Breast epithelium (tissue), 4 donors: ENCODE data around the gene SNRPE. TPM values are rescaled to one million over a fixed set of nuclear protein-coding genes. Genes with fewer than 3 reads are reported as not detected.

Experiments
- DNase-seq, 2 donors: peaks; one replicate each; pipeline ENCODE4 v3.0.0-alpha.2; 2019; ENCODE audit warnings: low spot score in 2 of 2
- H3K27ac ChIP-seq, 2 donors: fragments of 200-600 bp; sonication (generic) in 1 of 2; one replicate each; pipeline ENCODE4 v1.5.1; 2016 to 2019; ENCODE audit warnings: mild to moderate bottlenecking in 1 of 2
- H3K27me3 ChIP-seq, 2 donors: fragments of 200-600 bp; sonication (generic) in 1 of 2; one replicate each; pipeline versions ENCODE4 v1.5.1 to v1.6.0; 2017 to 2019; ENCODE audit warnings: control low read depth in 1 of 2, mild to moderate bottlenecking in 1 of 2
- H3K36me3 ChIP-seq: fragments of 200-600 bp; one replicate; pipeline ENCODE4 v1.5.1; 2019
- H3K4me1 ChIP-seq, 2 donors: fragments of 200-600 bp; sonication (generic); one replicate each; pipeline ENCODE4 v1.5.1; 2016 to 2019; ENCODE audit warnings: control low read depth in 1 of 2
- H3K4me3 ChIP-seq, 3 donors: fragments of 200-600 bp; sonication (generic); 1 replicate in 2 of 3; 2 replicates in 1 of 3; pipeline ENCODE4 v1.5.1; 2016 to 2019; ENCODE audit warnings: mild to moderate bottlenecking in 3 of 3, moderate library complexity in 2 of 3
- H3K9me3 ChIP-seq, 2 donors: fragments of 200-600 bp; sonication (generic) in 1 of 2; one replicate each; pipeline ENCODE4 v1.5.1; 2016 to 2019; ENCODE audit warnings: control low read depth in 1 of 2
- POLR2A ChIP-seq: fragments of 450-650 bp; IDR thresholded peaks from one replicate; pipeline ENCODE4 v1.6.1; 2016; ENCODE audit warnings: antibody characterized with exemption, mild to moderate bottlenecking, moderate library complexity
- POLR2AphosphoS5 ChIP-seq, 3 donors: sonication (generic); formaldehyde crosslinking; IDR thresholded peaks; one replicate each; pipeline ENCODE4 v1.6.1; 2017; ENCODE audit warnings: antibody characterized with exemption in 3 of 3
- intact Hi-C: fragments of 100-400 bp; cut with DNase I; formaldehyde crosslinking; loops from one replicate; pipeline ENCODE4 v1.15.1; 2023; ENCODE audit warnings: low total_unique reads
- total RNA-seq, 3 donors: library from RNA; depleted of rRNA; stranded (reverse); fragments of >200 nt; gene quantifications; one replicate each; pipeline ENCODE4 v1.1.0, GENCODE V29; 2016
- TF ChIP-seq, protein P1 (sequence below), 3 donors: fragments of 450-650 bp; IDR thresholded peaks; one replicate each; pipeline ENCODE4 v1.5.1; 2016 to 2017; ENCODE audit warnings: antibody characterized with exemption in 3 of 3, mild to moderate bottlenecking in 3 of 3, moderate library complexity in 3 of 3

SNRPE gene
- total RNA-seq, 3 donors from 2014 or later = 51.8 to 74.9 (median 73.4) TPM

DNA sequence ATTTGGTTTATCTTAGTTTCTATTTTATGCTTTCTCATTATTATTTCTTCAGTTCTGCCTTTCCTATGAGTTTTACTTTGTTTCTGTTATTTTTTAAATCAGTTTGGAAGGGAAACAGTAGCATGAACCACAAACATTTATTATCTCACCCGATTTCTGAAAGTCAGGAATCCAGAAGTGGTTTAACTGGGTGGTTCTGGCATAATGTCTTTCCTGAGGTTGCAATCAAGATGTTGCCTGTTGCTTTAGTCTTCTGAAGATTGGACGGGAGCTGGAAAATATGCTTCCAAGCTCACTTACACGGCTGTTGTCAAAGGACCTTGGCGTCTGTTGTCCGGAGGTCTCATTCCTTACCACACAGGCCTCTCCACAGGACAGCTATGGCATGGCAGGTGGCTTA is 50.4 kb downstream of the SNRPE start:
- Histone ChIP-seq H3K36me3 (no peaks in the 10 kb centered on the region), H3K27ac (no peak overlapping the region), H3K4me3 (no peak overlapping the region), H3K27me3 (no peaks in the 10 kb centered on the region), H3K9me3 (no peaks in the 10 kb centered on the region), H3K4me1 (no peaks in the 10 kb centered on the region)
- TF ChIP-seq, protein P1, sequence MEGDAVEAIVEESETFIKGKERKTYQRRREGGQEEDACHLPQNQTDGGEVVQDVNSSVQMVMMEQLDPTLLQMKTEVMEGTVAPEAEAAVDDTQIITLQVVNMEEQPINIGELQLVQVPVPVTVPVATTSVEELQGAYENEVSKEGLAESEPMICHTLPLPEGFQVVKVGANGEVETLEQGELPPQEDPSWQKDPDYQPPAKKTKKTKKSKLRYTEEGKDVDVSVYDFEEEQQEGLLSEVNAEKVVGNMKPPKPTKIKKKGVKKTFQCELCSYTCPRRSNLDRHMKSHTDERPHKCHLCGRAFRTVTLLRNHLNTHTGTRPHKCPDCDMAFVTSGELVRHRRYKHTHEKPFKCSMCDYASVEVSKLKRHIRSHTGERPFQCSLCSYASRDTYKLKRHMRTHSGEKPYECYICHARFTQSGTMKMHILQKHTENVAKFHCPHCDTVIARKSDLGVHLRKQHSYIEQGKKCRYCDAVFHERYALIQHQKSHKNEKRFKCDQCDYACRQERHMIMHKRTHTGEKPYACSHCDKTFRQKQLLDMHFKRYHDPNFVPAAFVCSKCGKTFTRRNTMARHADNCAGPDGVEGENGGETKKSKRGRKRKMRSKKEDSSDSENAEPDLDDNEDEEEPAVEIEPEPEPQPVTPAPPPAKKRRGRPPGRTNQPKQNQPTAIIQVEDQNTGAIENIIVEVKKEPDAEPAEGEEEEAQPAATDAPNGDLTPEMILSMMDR (IDR thresholded peaks at IDR 0.05) = no peak
- TF ChIP-seq POLR2A = no peak
- TF ChIP-seq POLR2AphosphoS5 (IDR thresholded peaks at IDR 0.05) = no peak
- no peak for DNase-seq
- intact Hi-C loops = no loop called here

DNA sequence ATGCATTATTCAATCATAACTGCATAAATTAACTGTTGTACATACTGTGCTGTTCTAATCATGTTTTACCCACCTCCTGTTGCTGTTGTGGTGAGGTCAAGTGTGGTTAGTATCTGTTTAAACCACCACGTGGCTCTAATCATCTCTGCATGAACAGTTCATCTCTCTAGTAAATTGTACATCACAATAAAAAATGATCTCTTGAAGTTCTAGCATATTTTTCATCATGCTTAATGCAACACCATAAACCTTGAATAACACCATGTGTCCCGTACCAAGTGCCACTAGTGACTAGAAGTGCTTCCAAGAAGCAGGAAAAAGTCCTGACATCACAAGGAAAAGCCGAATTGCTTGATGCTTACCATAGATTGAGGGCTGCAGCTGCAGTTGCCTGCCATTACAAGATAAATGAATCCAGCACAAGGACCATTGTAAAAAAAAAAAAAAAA is 51.7 kb downstream of the SNRPE start:
- Histone ChIP-seq H3K27ac (no peak overlapping the region), H3K4me3 (no peak overlapping the region), H3K27me3 (no peaks in the 10 kb centered on the region), H3K9me3 (no peaks in the 10 kb centered on the region), H3K4me1 (no peaks in the 10 kb centered on the region), H3K36me3 (no peaks in the 10 kb centered on the region)
- DNase-seq = no peak
- intact Hi-C loops = no loop called here
- no peak for TF ChIP-seq POLR2A
- TF ChIP-seq, protein P1 (IDR thresholded peaks at IDR 0.05) = no peak
- no peak for TF ChIP-seq POLR2AphosphoS5 (IDR thresholded peaks at IDR 0.05)

DNA sequence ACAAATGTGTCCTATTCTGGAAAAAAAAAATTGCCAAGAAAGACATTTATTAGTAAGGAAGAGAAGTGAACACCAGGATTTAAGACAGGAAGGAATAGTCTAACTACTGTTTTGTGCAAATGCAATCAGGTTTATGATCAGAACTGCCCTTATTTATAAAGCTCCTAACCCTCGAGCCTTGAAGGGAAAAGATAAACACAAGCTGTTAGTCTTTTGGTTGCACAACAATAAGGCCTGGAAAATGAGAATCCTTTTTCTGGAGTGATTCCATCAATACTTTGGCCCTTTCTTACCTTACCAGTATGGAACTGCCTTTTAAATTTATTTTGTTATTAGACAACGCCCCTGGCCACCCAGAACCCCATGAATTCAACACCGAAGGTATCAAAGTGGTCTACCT is 52.9 kb downstream of the SNRPE start:
- H3K27me3 ChIP-seq = no peaks in the 10 kb centered on the region
- intact Hi-C loops = no loop called here
- H3K9me3 ChIP-seq = no peaks in the 10 kb centered on the region
- no peak overlapping the region for H3K4me3 ChIP-seq
- no peaks in the 10 kb centered on the region for H3K36me3 ChIP-seq
- H3K27ac ChIP-seq = peak overlapping the region in 1 of 2 donors; percentile 12
- TF ChIP-seq, protein P1 (IDR thresholded peaks at IDR 0.05) = no peak
- TF ChIP-seq POLR2A (no peak), POLR2AphosphoS5 (IDR thresholded peaks at IDR 0.05) (no peak)
- no peak for DNase-seq
- H3K4me1 ChIP-seq = no peaks in the 10 kb centered on the region

DNA sequence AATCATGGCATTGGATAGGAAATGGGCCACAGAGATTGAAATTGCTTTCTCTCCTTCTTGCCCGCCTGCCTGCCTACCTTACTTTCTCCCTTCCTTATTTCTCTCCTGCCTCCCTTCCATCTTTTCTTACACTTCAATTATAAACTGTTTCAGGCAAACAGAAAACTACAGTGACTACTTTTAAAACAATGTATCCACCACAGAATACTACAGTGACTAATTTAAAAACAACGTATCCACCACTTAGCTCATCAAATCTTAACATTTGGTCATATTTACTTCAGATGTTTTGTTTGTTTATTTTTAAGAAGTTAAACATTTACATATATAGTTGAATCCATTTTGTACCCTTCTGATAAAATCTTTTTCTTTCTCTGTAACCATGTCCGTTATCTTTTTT is 54.4 kb downstream of the SNRPE start:
- TF ChIP-seq, protein P1 (IDR thresholded peaks at IDR 0.05) = no peak
- TF ChIP-seq POLR2AphosphoS5 (IDR thresholded peaks at IDR 0.05) (no peak), POLR2A (no peak)
- H3K27ac ChIP-seq = no peak overlapping the region
- H3K36me3 ChIP-seq = no peaks in the 10 kb centered on the region
- no peak overlapping the region for H3K4me3 ChIP-seq
- intact Hi-C loops = no loop called here
- no peaks in the 10 kb centered on the region for H3K4me1 ChIP-seq
- DNase-seq = no peak
- no peaks in the 10 kb centered on the region for H3K27me3 ChIP-seq
- H3K9me3 ChIP-seq = no peaks in the 10 kb centered on the region

DNA sequence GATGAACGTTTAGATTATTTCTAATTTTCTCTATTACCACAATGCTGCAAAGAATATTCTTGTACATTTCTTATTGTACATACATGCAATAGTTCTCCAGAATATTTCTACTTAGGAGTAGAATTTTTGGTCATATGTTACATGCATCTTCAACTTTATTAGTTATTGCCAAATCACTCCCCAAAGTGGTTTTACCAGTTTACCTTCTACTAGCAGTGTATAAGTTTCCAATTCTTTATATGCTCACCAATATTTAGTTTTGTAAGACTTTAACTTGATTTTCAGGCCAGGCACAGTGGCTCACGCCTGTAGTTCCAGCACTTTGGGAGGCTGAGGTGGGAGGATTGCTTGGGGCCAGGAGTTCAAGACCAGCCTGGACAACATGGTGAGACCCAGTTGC is 55.4 kb downstream of the SNRPE start:
- intact Hi-C loops = no loop called here

More for the DNA sequence above, 55.4 kb downstream of the SNRPE start:
- no peak for DNase-seq
- Histone ChIP-seq H3K4me1 (no peaks in the 10 kb centered on the region), H3K36me3 (no peaks in the 10 kb centered on the region), H3K4me3 (no peak overlapping the region), H3K27me3 (no peaks in the 10 kb centered on the region), H3K27ac (no peak overlapping the region), H3K9me3 (no peaks in the 10 kb centered on the region)
- no peak for TF ChIP-seq POLR2A
- no peak for TF ChIP-seq POLR2AphosphoS5 (IDR thresholded peaks at IDR 0.05)
- TF ChIP-seq, protein P1 (IDR thresholded peaks at IDR 0.05) = no peak

Other genes with a start within 250 kb of the SNRPE start
- gene ATP2B4, start 234.8 kb upstream of the SNRPE start, total RNA-seq = 10 to 100 TPM; 55.7 to 97.1 (median 59.1) TPM
- gene LAX1, start 96.4 kb upstream of the SNRPE start, total RNA-seq = 1 to 10 TPM in 2 of 3 donors, under 1 TPM in 1; 0.88 to 2.7 (median 2.0) TPM
- 10 to 100 TPM; 22.7 to 37.8 (median 28.8) TPM for gene ZBED6, start 66.0 kb upstream of the SNRPE start, total RNA-seq
- 100 to 1,000 TPM; 102 to 154 (median 124) TPM for gene ZC3H11A, start 66.0 kb upstream of the SNRPE start, total RNA-seq
- 10 to 100 TPM; 22.9 to 34.7 (median 31.9) TPM for gene SOX13, start 211.5 kb downstream of the SNRPE start, total RNA-seq